Small intestine (tissue), 7 donors: Measurements from ENCODE around the gene RHBDL3. TPM values are rescaled to one million over a fixed set of nuclear protein-coding genes. Genes with fewer than 3 reads are reported as not detected.

Experiments
- DNase-seq, 2 donors: peaks; one replicate each; pipeline versions ENCODE4 v3.0.0 to v3.0.0-alpha.2; 2013
- FAIRE-seq: peaks from 2 replicates; lab custom pipeline; 2012; peaks lifted over from hg19 to GRCh38; lab: Jason Lieb, UNC
- H3K27ac ChIP-seq, 3 donors: one replicate each; pipeline ENCODE4 v1.5.1; 2013; ENCODE audit warnings: low read length in 2 of 3, mild to moderate bottlenecking in 2 of 3, control low read depth in 1 of 3, inconsistent platforms in 1 of 3, low read depth in 1 of 3, moderate library complexity in 1 of 3
- H3K27me3 ChIP-seq, 3 donors: one replicate each; pipeline ENCODE4 v1.6.1; 2013; ENCODE audit warnings: low read length in 3 of 3, inconsistent platforms in 1 of 3; ENCODE audit not compliant: control insufficient read depth in 3 of 3, insufficient read depth in 3 of 3
- H3K36me3 ChIP-seq, 3 donors: one replicate each; pipeline ENCODE4 v1.6.1; 2013; ENCODE audit warnings: low read length in 3 of 3, inconsistent platforms in 1 of 3, low read depth in 1 of 3, mild to moderate bottlenecking in 1 of 3, moderate library complexity in 1 of 3; ENCODE audit not compliant: control insufficient read depth in 3 of 3, insufficient read depth in 2 of 3
- H3K4me1 ChIP-seq, 3 donors: one replicate each; pipeline ENCODE4 v1.6.1; 2013; ENCODE audit warnings: low read length in 2 of 3, inconsistent platforms in 1 of 3, low read depth in 1 of 3, mild to moderate bottlenecking in 1 of 3, moderate library complexity in 1 of 3; ENCODE audit not compliant: control insufficient read depth in 3 of 3, insufficient read depth in 2 of 3
- H3K4me3 ChIP-seq, 3 donors: one replicate each; pipeline ENCODE4 v1.5.1; 2013; ENCODE audit warnings: low read length in 3 of 3, control low read depth in 1 of 3, inconsistent platforms in 1 of 3, low read depth in 1 of 3, mild to moderate bottlenecking in 1 of 3, moderate library complexity in 1 of 3
- H3K9me3 ChIP-seq, 2 donors: one replicate each; pipeline ENCODE4 v1.6.1; 2013; ENCODE audit warnings: low read depth in 1 of 2, low read length in 1 of 2; ENCODE audit not compliant: control insufficient read depth in 2 of 2, insufficient read depth in 1 of 2
- WGBS, 3 donors: extraction: QIAGEN DNeasy Blood & Tissue Kit; methylation state at CpG; one replicate each; pipeline ENCODE4 v1.1.7; 2013; 5-methylcytosine and 5-hydroxymethylcytosine counted together
- polyA plus RNA-seq, 4 donors: library from polyadenylated mRNA; stranded (reverse) in 3 of 4; unstranded in 1 of 4; fragments of 200-250 nt in 3 of 4; fragments of 120-200 nt in 1 of 4; gene quantifications; one replicate each; pipeline versions ENCODE4 v1.2.1 to v1.2.3, GENCODE V29; 2013
- donor health status: healthy with polysubstance abuse.
- donor health status: control.
- donor health status: control.
- donor health status: Bipolar disorder and iron deficiency.
- donor health status: healthy.

Gene RHBDL3
- polyA plus RNA-seq, 4 donors: 0.40 TPM; not detected in 2

DNA sequence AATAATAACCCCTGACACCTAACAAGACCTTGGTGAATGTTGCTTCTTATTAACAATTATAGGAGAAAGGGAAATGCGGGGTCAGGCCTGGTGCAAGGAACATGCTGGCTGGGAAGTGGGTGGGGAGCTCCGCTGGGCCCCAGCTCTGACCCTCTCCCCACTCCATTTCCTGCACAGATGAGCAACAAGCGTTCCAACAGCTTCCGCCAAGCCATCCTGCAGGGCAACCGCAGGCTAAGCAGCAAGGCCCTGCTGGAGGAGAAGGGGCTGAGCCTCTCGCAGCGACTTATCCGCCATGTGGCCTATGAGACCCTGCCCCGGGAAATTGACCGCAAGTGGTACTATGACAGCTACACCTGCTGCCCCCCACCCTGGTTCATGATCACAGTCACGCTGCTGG, 23.0 kb downstream of the RHBDL3 start:
- Histone ChIP-seq H3K4me1 (no peaks in the 10 kb centered on the region), H3K9me3 (no peaks in the 10 kb centered on the region), H3K27me3 (peaks cover 1 to 16% (median 3%) of the 10 kb centered on the region in 3 donors), H3K36me3 (no peaks in the 10 kb centered on the region), H3K27ac (no peak overlapping the region), H3K4me3 (no peak overlapping the region)
- FAIRE-seq: no peak
- 61 to 93% (median 82%) methylated on average over 11 of the region's 11 CpGs for WGBS, 3 donors
- no peak for DNase-seq

DNA sequence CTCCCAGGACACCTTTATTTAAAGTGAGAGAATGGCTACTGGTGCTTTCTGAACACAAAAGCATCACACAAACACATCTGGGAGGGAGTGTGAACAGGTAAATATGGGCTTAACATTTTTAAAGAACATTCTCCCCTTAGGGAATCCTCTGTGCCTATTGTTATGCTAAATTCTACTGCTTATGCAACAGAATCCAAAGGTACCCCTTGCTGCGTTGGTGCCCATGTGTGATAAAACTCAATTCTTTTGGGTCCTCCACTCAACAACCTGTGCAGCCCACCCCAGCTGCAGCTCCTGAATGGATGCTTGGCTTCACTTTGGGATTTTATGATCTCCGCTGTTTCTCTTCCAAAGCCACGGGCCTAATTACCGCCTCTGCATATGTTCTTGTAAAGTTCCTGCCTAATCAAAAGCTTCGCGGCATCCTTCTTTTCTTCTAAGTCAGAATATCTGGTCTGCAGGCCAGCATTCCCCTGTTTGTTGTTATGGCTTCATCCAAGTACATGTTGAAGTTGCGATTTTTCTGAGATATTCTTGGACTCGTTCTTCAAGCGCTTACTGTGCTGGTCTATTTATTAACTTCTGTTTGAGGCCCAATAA, 23.9 kb downstream of the RHBDL3 start:
- no peak for FAIRE-seq
- H3K4me3 ChIP-seq: no peak overlapping the region

DNA sequence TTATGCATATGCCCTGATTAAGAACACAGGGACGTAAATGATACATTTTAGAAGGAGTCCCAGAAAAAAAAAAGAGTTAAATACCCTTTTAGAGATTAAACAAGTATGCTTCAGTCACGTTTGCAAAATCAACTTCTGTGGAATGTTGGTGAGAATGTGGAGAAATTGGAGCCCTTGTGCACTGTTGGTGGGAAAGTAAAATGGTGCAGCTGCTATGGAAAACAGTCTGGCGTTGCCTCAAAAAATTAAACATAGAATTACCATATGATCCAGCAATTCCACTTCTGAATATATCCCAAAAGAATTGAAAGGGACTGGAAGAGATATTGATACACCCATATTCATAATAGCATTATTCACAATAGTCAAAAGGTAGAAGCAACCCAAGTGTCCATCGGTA, 26.5 kb downstream of the RHBDL3 start:
- WGBS, 3 donors: 69 to 73% (median 72%) methylated on average over 4 of the region's 4 CpGs
- Histone ChIP-seq H3K36me3 (no peaks in the 10 kb centered on the region), H3K4me3 (no peak overlapping the region), H3K27me3 (peaks cover 0 to 1% (median 0%) of the 10 kb centered on the region in 3 donors), H3K27ac (no peak overlapping the region), H3K9me3 (no peaks in the 10 kb centered on the region), H3K4me1 (no peaks in the 10 kb centered on the region)
- no peak for FAIRE-seq
- no peak for DNase-seq

More for the DNA sequence above, 23.9 kb downstream of the RHBDL3 start:
- Histone ChIP-seq H3K9me3 (no peaks in the 10 kb centered on the region), H3K36me3 (no peaks in the 10 kb centered on the region), H3K27ac (no peak overlapping the region), H3K4me1 (no peaks in the 10 kb centered on the region), H3K27me3 (peaks cover 0 to 6% (median 1%) of the 10 kb centered on the region in 3 donors)
- no peak for DNase-seq
- WGBS, 3 donors: 80 to 90% (median 87%) methylated on average over 9 of the region's 9 CpGs

DNA sequence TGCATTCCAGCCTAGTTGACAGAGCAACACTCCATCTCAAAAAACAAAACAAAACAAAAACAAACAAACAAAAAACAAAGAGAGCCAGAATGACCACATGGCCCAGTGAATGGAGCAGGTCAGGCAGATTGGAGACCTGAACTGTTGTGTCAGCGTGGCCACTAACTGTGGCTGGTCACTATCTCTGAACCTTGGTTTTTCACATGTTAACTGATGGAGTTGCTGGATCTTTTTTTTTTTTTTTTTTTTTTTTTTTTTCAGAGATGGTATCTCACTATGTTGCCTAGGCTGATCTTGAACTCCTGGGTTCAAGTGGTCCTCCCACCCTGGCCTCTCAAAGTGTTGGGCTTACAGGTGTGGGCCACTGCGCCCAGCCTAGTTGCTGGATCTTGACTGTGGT, 31.8 kb downstream of the RHBDL3 start:
- Histone ChIP-seq H3K36me3 (no peaks in the 10 kb centered on the region), H3K27ac (no peak overlapping the region), H3K9me3 (no peaks in the 10 kb centered on the region), H3K4me3 (no peak overlapping the region), H3K4me1 (no peaks in the 10 kb centered on the region), H3K27me3 (no peaks in the 10 kb centered on the region)
- 92 to 97% (median 94%) methylated on average over 2 of the region's 2 CpGs for whole genome bisulfite sequencing, 3 donors
- DNase-seq (no peak), FAIRE-seq (no peak)

DNA sequence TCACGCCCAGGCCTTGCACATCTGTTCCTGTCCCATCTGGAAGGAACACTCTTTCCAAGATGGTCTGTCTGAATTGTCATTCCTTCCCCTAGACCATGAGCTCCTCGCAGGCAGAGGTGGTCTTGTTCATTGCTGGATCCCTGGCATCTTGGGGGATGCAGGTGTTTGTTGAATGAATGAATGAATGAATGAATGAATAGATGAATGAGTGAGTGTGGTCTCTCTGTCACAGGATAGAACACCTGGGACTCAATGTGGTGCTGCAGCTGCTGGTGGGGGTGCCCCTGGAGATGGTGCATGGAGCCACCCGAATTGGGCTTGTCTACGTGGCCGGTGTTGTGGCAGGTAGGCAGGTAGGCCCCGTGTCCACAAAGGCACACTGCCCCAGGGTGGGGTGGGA, 32.2 kb downstream of the RHBDL3 start:
- H3K4me1 ChIP-seq: no peaks in the 10 kb centered on the region
- FAIRE-seq: no peak
- WGBS, 3 donors: 89 to 96% (median 94%) methylated on average over 6 of the region's 6 CpGs

DNA sequence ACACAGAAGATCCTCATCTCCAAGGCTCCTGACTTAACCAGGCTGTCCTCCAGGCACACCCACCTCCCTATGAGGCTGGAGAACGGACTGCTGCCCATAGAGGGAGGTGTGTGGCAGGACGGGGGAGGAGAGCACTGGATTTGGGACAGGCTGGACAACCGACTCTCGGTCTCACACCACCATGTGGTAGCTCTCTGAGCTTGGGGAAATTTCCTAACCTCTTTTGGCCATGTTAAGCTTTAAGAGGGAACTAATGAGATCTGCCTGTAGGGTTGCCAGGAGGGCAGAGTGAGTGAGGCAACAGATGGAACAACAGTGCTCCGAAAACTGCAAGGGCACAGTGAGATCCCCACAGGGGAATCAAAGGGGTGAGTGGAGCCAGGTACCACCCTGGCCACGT, 32.7 kb downstream of the RHBDL3 start:
- Histone ChIP-seq H3K27ac (no peak overlapping the region), H3K27me3 (no peaks in the 10 kb centered on the region), H3K9me3 (no peaks in the 10 kb centered on the region), H3K36me3 (no peaks in the 10 kb centered on the region), H3K4me3 (no peak overlapping the region), H3K4me1 (no peaks in the 10 kb centered on the region)
- no peak for DNase-seq
- FAIRE-seq: no peak
- WGBS, 3 donors: 76 to 85% (median 81%) methylated on average over 6 of the region's 6 CpGs

More for the DNA sequence above, 32.2 kb downstream of the RHBDL3 start:
- H3K27ac ChIP-seq: no peak overlapping the region
- H3K4me3 ChIP-seq: no peak overlapping the region
- no peaks in the 10 kb centered on the region for H3K9me3 ChIP-seq
- H3K36me3 ChIP-seq: no peaks in the 10 kb centered on the region
- no peak for DNase-seq
- no peaks in the 10 kb centered on the region for H3K27me3 ChIP-seq

DNA sequence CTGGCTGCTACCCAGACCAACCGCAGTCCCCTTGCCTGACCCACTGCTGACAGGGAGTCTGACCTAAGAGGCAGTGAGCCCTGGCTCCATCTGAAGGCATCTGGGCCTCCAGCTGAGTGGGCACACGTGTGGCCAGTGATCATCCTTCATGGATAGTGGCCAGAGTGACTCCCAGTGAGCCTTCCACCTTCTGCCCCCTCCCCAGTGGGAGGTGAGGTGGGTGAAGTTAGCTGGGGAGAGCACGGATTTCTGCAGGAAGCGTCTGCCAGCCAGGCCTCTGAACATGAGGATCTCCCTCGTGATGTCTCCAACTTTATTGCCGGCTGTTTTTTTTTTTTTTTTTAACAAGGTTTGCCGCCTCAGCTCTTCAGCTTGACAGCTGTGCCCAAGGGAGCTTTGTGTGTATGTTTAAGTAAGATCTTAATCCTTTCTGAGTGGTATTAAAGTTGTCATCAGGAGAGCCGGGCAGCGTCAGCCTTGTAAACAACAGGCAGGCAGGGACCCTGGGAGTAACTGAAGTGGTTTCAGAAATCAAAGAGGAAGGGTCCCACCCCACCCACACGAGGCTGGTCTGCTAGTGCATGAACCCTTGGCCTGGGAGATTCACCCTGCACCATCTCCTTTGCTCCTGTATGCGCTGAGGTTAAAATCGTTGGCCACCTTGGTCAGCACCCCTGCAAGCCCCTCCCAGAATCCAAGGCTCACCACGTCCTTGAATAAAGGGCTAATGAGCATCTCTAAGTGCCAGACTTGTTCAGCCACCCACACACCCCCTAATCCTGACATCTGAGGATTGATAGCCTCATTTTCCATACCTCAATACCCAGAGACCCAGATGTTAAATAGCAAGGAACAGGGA, 33.3 kb downstream of the RHBDL3 start:
- Histone ChIP-seq H3K27ac (no peak overlapping the region), H3K27me3 (no peaks in the 10 kb centered on the region), H3K4me1 (no peaks in the 10 kb centered on the region), H3K4me3 (no peak overlapping the region), H3K36me3 (no peaks in the 10 kb centered on the region), H3K9me3 (no peaks in the 10 kb centered on the region)
- peak in 1 of 2 donors; percentile 63 for DNase-seq
- WGBS, 3 donors: 45 to 53% (median 48%) methylated on average over 13 of the region's 13 CpGs
- no peak for FAIRE-seq

DNA sequence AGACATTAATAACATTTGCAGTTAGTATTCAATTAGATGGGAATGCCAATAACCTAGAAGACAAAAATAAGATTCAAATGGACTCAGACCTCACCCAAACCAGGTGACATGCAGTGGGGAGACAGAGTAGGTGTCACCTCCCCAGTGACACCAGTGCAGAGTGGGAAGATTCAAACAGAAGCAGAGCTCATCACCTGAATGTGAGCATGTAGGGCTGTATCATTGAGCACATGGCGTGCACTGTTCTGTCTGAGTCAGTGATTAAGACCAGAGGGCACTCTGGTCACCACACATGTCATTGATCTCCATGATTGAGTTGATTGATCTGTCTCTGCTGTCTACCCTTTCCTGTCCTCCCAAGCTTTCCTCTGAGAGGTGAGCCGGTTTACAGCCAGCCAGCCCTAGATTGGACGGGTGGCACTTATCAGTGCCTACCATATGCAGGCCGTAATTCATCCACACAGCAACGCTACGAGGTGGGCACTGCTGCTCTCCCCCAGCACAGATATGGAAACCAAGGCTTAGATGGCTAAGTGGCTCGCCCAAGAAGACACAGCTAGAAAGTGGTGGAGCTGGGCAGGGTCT, 34.0 kb downstream of the RHBDL3 start:
- no peak overlapping the region for H3K4me3 ChIP-seq
- H3K27me3 ChIP-seq: no peaks in the 10 kb centered on the region
- H3K9me3 ChIP-seq: no peaks in the 10 kb centered on the region
- H3K4me1 ChIP-seq: no peaks in the 10 kb centered on the region
- DNase-seq (no peak), FAIRE-seq (no peak)
- H3K36me3 ChIP-seq: no peaks in the 10 kb centered on the region
- H3K27ac ChIP-seq: no peak overlapping the region
- 88 to 92% (median 89%) methylated on average over 7 of the region's 7 CpGs for WGBS, 3 donors
